Fibroblast of lung (primary cell): ENCODE measurements around the gene TLL1. TPM values are rescaled to one million over a fixed set of nuclear protein-coding genes. Genes with fewer than 3 reads are reported as not detected.

Source experiments
- DNase-seq, 2 donors: peaks; one replicate each; pipeline versions ENCODE4 v3.0.0 to v3.0.0-alpha.2; 2010; ENCODE audit warnings: low read depth in 2 of 2
- H2AFZ ChIP-seq: 2 replicates; pipeline ENCODE4 v1.5.1; 2012; ENCODE audit warnings: low read length, control low read depth, inconsistent platforms
- H3K27ac ChIP-seq: 2 replicates; pipeline ENCODE4 v1.5.1; 2011; ENCODE audit warnings: low read length, control low read depth; ENCODE audit not compliant: insufficient read depth
- H3K27me3 ChIP-seq: 2 replicates; pipeline ENCODE4 v1.5.1; 2011; ENCODE audit warnings: mild to moderate bottlenecking, low read length; ENCODE audit not compliant: control insufficient read depth, insufficient read depth
- H3K36me3 ChIP-seq: 2 replicates; pipeline ENCODE4 v1.5.1; 2011; ENCODE audit warnings: low read length; ENCODE audit not compliant: control insufficient read depth, insufficient read depth
- H3K4me1 ChIP-seq: 2 replicates; pipeline ENCODE4 v1.5.1; 2011; ENCODE audit warnings: low read length; ENCODE audit not compliant: control insufficient read depth, insufficient read depth; ENCODE audit errors: extremely low read depth
- H3K4me2 ChIP-seq: 2 replicates; pipeline ENCODE4 v1.5.1; 2011; ENCODE audit warnings: low read length, control low read depth; ENCODE audit not compliant: insufficient read depth; ENCODE audit errors: extremely low read depth
- H3K4me3 ChIP-seq, 4 experiments: fragments of 200-600 bp in 1 of 4; sonication (generic) in 1 of 4; replicated peaks in 1 of 4; 2 replicates each; pipeline ENCODE4 v1.5.1; 2011 to 2016; ENCODE audit warnings: low read length in 4 of 4, low read depth in 3 of 4, mild to moderate bottlenecking in 3 of 4, control low read depth in 2 of 4, inconsistent platforms in 1 of 4, mixed read lengths in 1 of 4; ENCODE audit not compliant: insufficient read depth in 1 of 4; ENCODE audit errors: control extremely low read depth in 1 of 4
- H3K79me2 ChIP-seq: 2 replicates; pipeline ENCODE4 v1.5.1; 2012; ENCODE audit warnings: mild to moderate bottlenecking, low read length, inconsistent platforms; ENCODE audit not compliant: control insufficient read depth, insufficient read depth
- H3K9ac ChIP-seq: 2 replicates; pipeline ENCODE4 v1.5.1; 2011; ENCODE audit warnings: mild to moderate bottlenecking, low read length, control low read depth; ENCODE audit not compliant: insufficient read depth
- H3K9me3 ChIP-seq: 2 replicates; pipeline ENCODE4 v1.5.1; 2012; ENCODE audit warnings: low read depth, low read length; ENCODE audit not compliant: control insufficient read depth, insufficient read depth
- H4K20me1 ChIP-seq: 2 replicates; pipeline ENCODE4 v1.5.1; 2011; ENCODE audit warnings: low read length; ENCODE audit not compliant: control insufficient read depth, insufficient read depth; ENCODE audit errors: extremely low read depth
- CTCF ChIP-seq, 2 donors: IDR thresholded peaks in 1 of 2; conservative IDR thresholded peaks in 1 of 2; 1 replicate in 1 of 2; 2 replicates in 1 of 2; pipeline ENCODE4 v1.5.1; 2011 to 2012; ENCODE audit warnings: low read length in 2 of 2, control low read depth in 1 of 2, inconsistent platforms in 1 of 2, low read depth in 1 of 2, mild to moderate bottlenecking in 1 of 2
- EZH2 ChIP-seq: IDR thresholded peaks from 2 replicates; pipeline ENCODE4 v1.5.1; 2012; ENCODE audit warnings: low read length, control low read depth, mild to moderate bottlenecking; ENCODE audit errors: missing control alignments
- polyA plus RNA-seq, 2 donors: library from polyadenylated mRNA; depleted of rRNA in 1 of 2; stranded (reverse) in 1 of 2; unstranded in 1 of 2; fragments of >200 nt; gene quantifications; 2 replicates each; pipeline ENCODE4 v1.2.1, GENCODE V29; 2011 to 2012; ENCODE audit warnings: missing spikeins in 1 of 2
- total RNA-seq: library from RNA; depleted of rRNA; stranded (reverse); fragments of >200 nt; gene quantifications from 2 replicates; pipeline ENCODE4 v1.2.1, GENCODE V29; 2014

Gene TLL1
- total and polyA plus RNA-seq, 2 donors (not counting 1 experiment from before 2014, with no cell fraction given): 0.33 to 2.7 TPM

GRCh38 chr4:166034965-166035364, 161.9 kb downstream of the TLL1 start:
- no peaks in the 10 kb centered on the region for H3K4me1 ChIP-seq
- H3K79me2 ChIP-seq: no peaks in the 10 kb centered on the region
- no peak overlapping the region for H3K27ac ChIP-seq
- no peak for DNase-seq
- H3K36me3 ChIP-seq: no peaks in the 10 kb centered on the region
- no peak overlapping the region for H3K4me2 ChIP-seq
- TF ChIP-seq CTCF (conservative IDR thresholded peaks at IDR 0.05 in 1 of 2, IDR thresholded peaks at IDR 0.05 in 1 of 2; ENCODE audit: low read depth in 1 of 2, low read length in 2 of 2) (no peak), EZH2 (no peak)
- no peak overlapping the region for H2AFZ ChIP-seq
- no peak overlapping the region for H3K9ac ChIP-seq
- no peaks in the 10 kb centered on the region for H4K20me1 ChIP-seq
- no peak overlapping the region for H3K4me3 ChIP-seq
- no peaks in the 10 kb centered on the region for H3K27me3 ChIP-seq
- no peaks in the 10 kb centered on the region for H3K9me3 ChIP-seq

- TF ChIP-seq EZH2: no peak
- no peak for TF ChIP-seq CTCF (conservative IDR thresholded peaks at IDR 0.05 in 1 of 2, IDR thresholded peaks at IDR 0.05 in 1 of 2; ENCODE audit: low read depth in 1 of 2, low read length in 2 of 2)
- DNase-seq: no peak
- H3K9ac ChIP-seq: no peak overlapping the region
- H3K4me2 ChIP-seq: no peak overlapping the region
- no peak overlapping the region for H3K4me3 ChIP-seq
- no peaks in the 10 kb centered on the region for H3K79me2 ChIP-seq
- no peaks in the 10 kb centered on the region for H4K20me1 ChIP-seq
- no peak overlapping the region for H2AFZ ChIP-seq
- no peaks in the 10 kb centered on the region for H3K27me3 ChIP-seq
- no peaks in the 10 kb centered on the region for H3K9me3 ChIP-seq
- no peaks in the 10 kb centered on the region for H3K36me3 ChIP-seq
- H3K4me1 ChIP-seq: no peaks in the 10 kb centered on the region
- no peak overlapping the region for H3K27ac ChIP-seq
Observed at GRCh38 chr4:166039822-166040221, 166.8 kb downstream of the TLL1 start.

DNA sequence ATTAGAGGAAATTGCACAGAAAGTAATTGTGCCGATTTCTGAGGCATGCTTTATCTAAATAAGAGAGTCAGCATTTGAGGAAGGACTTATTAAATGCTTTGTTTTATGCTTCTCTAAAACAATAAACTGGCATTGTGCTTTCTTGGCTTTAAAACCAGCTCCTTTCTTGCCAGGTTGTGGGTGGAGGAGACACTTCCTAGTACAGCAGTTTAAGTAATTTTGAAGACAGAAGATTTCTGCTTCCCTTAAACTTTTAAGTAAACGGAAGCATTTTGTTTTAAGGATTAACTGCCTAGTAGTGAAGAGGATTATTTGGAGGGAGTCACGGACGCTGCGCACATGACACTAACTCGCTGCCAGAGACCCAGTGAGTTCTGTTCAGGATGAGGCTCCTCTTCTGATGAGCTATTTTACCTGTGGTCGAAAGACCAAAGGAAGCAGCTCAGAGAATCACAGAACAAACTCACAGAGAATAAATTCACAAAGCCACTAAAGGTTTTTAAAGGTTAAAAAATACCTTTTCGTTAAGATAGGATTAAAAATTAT, 169.5 kb downstream of the TLL1 start:
- H3K4me1 ChIP-seq: no peaks in the 10 kb centered on the region
- H2AFZ ChIP-seq: no peak overlapping the region
- no peak overlapping the region for H3K9ac ChIP-seq
- H3K9me3 ChIP-seq: no peaks in the 10 kb centered on the region
- TF ChIP-seq CTCF (conservative IDR thresholded peaks at IDR 0.05 in 1 of 2, IDR thresholded peaks at IDR 0.05 in 1 of 2; ENCODE audit: low read depth in 1 of 2, low read length in 2 of 2): no peak
- H3K27me3 ChIP-seq: no peaks in the 10 kb centered on the region
- H3K27ac ChIP-seq: no peak overlapping the region
- no peak overlapping the region for H3K4me3 ChIP-seq
- H3K79me2 ChIP-seq: no peaks in the 10 kb centered on the region
- no peak for DNase-seq
- H3K36me3 ChIP-seq: no peaks in the 10 kb centered on the region
- H4K20me1 ChIP-seq: no peaks in the 10 kb centered on the region
- H3K4me2 ChIP-seq: no peak overlapping the region
